NK-92 (cell line): Measurements from ENCODE around the gene CR1.
"Not testable (repeated sequence)": the region's sequence is repeated elsewhere in the genome, so short reads cannot be mapped to it uniquely, and the experiment has no call there.

ENCODE experiments used
- DNase-seq: peaks from one replicate; lab custom pipeline; 2025; ENCODE audit not compliant: unreplicated experiment; lab: John Stamatoyannopoulos, UW

The CR1 gene

DNA sequence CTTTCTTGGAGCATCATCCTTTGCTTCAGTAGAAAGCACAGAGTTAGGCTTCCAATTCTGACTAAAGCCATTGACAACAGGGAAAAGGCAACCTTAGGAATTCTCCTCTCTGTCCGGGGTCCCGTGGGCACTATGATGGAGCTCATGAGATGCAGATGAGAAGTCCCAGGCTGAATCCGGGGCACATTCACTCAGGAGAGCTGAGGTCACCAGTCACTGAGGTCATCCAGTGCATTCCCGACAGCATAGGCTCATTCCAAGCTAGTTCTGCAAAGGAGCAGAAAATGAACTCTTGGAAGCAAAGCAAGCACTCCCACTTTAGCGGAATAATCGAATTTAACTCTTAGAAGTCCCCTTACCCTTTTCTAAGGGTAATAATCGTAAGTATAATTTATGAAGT lies 6.8 kb downstream of the CR1 start:
- DNase-seq = no peak

GRCh38 chr1:207503950-207504349 lies 8.0 kb downstream of the CR1 start:
- DNase-seq = no peak

DNA sequence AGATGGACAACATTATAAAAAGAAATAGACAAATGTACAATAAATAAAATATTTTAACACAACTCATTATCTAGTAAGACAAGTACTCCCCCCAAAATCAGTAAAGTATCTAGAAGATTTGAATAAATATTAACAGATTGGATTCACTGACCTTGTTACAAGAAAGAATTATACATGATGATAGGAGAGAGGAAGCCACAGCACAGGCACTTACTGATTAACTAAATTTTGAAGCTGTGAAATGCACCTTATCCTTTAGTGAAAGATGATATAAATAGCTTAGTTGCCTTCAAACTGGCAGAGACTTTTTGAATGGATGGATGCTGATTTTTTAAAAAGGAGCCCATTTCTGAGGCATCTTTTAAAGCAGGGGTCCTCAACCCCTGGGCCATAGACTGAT lies 8.5 kb downstream of the CR1 start:
- no peak for DNase-seq

DNA sequence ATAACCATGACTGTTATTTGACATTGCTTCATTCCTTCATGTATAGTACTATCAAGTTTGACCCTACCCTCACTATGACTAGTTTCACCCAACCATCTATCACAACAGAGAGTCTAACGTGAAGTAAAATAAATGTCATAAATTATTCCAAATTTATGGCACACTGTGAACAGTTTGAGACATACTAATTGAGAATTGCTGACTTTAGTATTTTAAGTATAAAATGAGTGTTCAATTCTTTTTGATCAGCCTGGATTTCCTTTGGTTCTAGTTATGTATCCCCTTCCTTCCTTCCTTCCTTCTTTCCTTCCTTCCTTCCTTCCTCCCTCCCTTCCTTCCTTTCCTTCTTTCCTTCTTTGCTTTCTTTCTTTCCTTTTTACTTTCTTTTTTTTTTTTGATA lies 14.5 kb downstream of the CR1 start:
- DNase-seq = no peak

- no peak for DNase-seq
These were observed 18.9 kb downstream of the CR1 start for GRCh38 chr1:207514890-207515289.

GRCh38 chr1:207516729-207517128 lies 20.8 kb downstream of the CR1 start:
- no peak for DNase-seq

- no peak for DNase-seq
These were observed 22.8 kb downstream of the CR1 start for GRCh38 chr1:207518608-207519236.

DNA sequence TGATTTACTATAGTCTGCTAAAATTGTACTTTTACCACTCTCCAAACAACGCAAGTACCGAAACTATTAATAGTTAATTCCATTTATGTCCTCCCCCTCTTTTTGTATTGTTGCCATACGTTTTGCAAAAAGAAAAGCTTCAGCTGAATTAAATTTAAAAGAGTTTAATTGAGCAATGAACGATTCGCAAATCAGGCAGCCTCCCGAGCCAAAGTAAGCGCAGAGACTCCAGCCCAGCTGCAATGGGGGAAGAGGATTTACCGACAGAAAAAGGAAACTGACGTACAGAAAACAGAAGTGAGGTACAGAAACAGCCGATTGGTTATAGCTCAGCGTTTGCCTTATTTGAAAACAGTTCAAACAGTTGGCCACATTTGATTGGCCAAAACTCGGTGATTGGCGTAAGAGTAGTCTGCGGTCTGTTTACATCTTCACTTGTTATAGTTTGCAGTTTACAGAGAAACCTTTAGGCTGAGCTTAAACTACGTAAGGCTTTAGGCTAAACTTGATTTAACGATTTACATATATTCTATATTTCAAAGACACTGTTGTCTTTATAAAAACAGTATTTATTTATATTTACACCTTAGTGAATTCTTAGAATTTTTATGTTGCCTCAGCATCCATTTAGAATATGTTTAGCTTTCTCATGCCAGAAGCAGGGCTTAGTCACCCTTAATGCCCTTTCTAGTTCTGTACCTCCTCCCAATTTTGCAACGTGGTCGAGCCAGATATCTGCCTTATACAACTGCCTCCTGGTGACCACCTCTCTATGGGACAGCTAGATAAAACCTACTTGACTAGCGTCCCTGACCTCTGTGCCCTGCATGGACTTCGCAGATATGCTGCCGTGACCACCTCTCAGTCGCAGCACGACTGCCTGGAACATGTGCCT lies 23.8 kb downstream of the CR1 start:
- DNase-seq = no peak

GRCh38 chr1:207520400-207521345 lies 24.7 kb downstream of the CR1 start:
- DNase-seq = not testable (repeated sequence)

DNA sequence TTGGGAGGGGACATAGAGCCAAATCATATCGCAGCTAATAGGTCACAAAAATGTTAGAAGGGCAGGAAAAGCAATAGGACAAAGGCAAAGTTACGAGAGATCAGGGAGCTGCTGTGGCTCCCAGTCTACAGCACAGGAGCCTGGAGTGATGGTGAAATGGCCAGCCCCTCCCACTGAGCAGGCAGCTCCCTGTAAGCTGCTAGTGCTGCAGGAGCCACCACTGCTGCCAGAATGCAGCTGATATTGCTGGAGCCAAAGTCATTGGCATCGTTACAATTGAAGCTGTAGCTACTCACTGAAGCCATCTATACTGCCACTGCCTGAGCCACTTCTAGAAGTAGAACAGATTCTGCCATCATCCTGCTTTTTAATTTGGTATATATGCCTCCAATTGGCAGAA lies 29.3 kb downstream of the CR1 start:
- DNase-seq = not testable (repeated sequence)

DNA sequence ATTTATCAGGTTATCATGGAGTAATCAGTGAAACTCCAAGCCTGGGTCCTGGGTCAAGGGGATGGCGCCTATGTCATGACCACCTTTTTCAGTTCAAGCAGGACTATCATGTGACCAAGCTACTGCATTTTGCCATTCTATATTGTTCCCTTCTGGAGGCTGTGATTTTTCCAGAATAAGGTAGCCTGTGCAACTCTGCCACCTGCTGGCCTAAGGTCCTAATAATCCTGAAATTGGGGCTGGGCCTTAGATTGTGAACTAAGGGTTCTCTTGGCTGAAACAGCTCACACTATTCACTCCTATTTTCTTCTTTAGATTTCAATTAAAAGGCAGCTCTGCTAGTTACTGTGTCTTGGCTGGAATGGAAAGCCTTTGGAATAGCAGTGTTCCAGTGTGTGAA lies 32.4 kb downstream of the CR1 start:
- not testable (repeated sequence) for DNase-seq

DNA sequence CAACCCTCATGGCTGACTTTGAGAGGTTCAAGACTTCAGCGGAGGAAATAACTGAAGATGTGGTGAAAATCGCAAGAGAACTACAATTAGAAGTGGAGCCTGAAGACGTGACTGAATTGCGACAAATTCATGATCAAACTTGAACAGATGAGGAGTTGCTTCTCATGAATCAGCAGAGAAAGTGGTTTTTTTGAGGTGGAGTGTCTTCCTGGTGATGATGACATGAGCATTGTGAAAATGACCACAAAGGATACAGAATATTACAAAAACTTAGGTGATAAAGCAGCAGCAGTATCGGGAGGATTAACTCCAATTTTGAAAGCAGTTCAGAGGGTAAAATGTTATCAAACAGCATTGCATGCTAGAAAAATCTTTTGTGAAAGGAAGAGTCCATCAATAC lies 40.3 kb downstream of the CR1 start:
- DNase-seq = not testable (repeated sequence)

DNA sequence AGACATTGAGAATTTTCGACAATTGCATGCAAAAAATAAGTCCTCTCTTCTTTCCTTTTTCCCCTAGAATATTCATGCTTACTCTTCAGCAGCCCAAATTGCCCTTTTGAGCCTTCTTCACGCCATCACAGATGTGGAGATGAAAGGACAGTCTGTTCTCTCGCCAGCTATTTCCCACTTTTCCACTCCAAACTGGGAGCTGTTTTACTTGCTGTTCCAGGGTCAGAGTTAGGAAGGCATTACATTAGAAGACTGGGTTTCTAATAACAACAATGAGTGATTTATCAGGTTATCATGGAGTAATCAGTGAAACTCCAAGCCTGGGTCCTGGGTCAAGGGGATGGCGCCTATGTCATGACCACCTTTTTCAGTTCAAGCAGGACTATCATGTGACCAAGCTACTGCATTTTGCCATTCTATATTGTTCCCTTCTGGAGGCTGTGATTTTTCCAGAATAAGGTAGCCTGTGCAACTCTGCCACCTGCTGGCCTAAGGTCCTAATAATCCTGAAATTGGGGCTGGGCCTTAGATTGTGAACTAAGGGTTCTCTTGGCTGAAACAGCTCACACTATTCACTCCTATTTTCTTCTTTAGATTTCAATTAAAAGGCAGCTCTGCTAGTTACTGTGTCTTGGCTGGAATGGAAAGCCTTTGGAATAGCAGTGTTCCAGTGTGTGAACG lies 50.9 kb downstream of the CR1 start:
- DNase-seq = not testable (repeated sequence)

- DNase-seq = not testable (repeated sequence)
These were observed 58.9 kb downstream of the CR1 start for GRCh38 chr1:207554823-207555222.

DNA sequence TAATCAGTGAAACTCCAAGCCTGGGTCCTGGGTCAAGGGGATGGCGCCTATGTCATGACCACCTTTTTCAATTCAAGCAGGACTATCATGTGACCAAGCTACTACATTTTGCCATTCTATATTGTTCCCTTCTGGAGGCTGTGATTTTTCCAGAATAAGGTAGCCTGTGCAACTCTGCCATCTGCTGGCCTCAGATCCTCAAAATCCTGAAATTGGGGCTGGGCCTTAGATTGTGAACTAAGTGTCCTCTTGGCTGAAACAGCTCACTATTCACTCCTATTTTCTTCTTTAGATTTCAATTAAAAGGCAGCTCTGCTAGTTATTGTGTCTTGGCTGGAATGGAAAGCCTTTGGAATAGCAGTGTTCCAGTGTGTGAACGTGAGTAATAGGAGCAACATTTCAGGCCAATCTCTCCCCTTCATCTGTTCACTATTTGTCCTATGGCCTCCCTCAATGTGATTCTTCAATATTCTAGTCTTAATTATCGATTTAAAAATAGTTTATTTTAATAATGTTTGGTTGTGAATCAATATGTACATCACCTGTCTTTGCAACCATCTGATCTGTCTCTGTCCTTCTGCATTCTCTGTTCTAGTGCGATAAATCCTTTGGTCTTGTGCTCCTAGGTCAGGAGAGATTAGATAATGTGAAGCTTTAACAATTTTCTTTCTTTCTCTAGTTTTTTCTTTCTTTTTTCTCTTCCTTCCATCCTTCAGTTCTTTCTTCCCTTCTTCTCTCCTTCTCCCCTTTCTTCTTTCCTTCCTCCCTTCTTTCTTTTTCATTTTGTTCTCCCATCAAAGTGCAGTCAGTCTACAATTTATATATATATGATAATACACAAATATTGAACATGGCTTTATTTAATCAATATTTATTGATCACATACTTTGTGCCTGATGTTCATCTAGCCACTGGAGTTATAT lies 69.8 kb downstream of the CR1 start:
- DNase-seq = no peak

DNA sequence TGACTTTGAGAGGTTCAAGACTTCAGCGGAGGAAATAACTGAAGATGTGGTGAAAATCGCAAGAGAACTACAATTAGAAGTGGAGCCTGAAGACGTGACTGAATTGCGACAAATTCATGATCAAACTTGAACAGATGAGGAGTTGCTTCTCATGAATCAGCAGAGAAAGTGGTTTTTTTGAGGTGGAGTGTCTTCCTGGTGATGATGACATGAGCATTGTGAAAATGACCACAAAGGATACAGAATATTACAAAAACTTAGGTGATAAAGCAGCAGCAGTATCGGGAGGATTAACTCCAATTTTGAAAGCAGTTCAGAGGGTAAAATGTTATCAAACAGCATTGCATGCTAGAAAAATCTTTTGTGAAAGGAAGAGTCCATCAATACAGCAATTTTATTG lies 76.0 kb downstream of the CR1 start:
- DNase-seq = not testable (repeated sequence)

GRCh38 chr1:207573074-207573473 lies 77.1 kb downstream of the CR1 start:
- not testable (repeated sequence) for DNase-seq

DNA sequence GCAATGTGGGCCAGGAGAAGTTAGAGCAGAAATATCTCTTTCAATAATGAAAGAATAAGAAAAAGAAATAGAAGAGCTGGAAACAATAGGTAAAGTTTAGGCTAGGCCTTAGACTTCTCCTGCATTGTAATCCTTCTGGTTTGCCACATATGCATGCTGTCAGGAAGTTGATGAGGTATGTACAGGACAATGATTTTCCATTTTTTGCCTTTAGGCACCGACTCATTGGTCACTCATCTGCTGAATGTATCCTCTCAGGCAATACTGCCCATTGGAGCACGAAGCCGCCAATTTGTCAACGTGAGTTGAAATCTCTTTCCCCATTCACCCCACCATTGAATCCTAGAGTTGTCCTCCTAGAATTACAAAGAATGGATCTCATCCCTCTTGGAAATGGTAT lies 79.4 kb downstream of the CR1 start:
- not testable (repeated sequence) for DNase-seq

- no peak for DNase-seq
These were observed 83.0 kb downstream of the CR1 start for GRCh38 chr1:207578796-207579435.
